Measurements from ENCODE around the gene DBR1.

- TF ChIP-seq CTCF (IDR thresholded peaks at IDR 0.05; ENCODE audit: low read depth, low read length) (no peak), EZH2phosphoT487 (IDR thresholded peaks at IDR 0.05; ENCODE audit: low read depth) (no peak)
Observed at GRCh38 chr3:138206196-138206595, 31.5 kb upstream of the DBR1 start.
